Gastroesophageal sphincter (tissue), 4 donors: ENCODE data around the gene MYL6. TPM values are rescaled to one million over a fixed set of nuclear protein-coding genes. Genes with fewer than 3 reads are reported as not detected.

ENCODE experiments used
- ATAC-seq: fragments of 150-250 bp; one replicate; pipeline ENCODE4 v1.9.1; 2016; ENCODE audit warnings: mild to moderate bottlenecking, moderate library complexity
- H3K27ac ChIP-seq, 4 donors: fragments of 200-600 bp; sonication (generic) in 3 of 4; 1 replicate in 3 of 4; 2 replicates in 1 of 4; pipeline ENCODE4 v1.5.1; 2016 to 2019
- H3K27me3 ChIP-seq: fragments of 200-600 bp; sonication (generic); one replicate; pipeline ENCODE4 v1.5.1; 2019
- H3K36me3 ChIP-seq, 2 donors: fragments of 200-600 bp; sonication (generic); one replicate each; pipeline ENCODE4 v1.5.1; 2019; ENCODE audit warnings: control low read depth in 1 of 2
- H3K4me1 ChIP-seq, 3 donors: fragments of 200-600 bp; sonication (generic); 1 replicate in 2 of 3; 2 replicates in 1 of 3; pipeline ENCODE4 v1.5.1; 2016 to 2019; ENCODE audit warnings: control low read depth in 2 of 3
- H3K4me3 ChIP-seq, 2 donors: fragments of 200-600 bp; sonication (generic); one replicate each; pipeline ENCODE4 v1.5.1; 2019; ENCODE audit warnings: mild to moderate bottlenecking in 1 of 2, moderate library complexity in 1 of 2
- H3K9me3 ChIP-seq, 3 donors: fragments of 200-600 bp; sonication (generic); one replicate each; pipeline ENCODE4 v1.5.1; 2017 to 2019; ENCODE audit warnings: control low read depth in 2 of 3
- EP300 ChIP-seq: sonication (generic); formaldehyde crosslinking; IDR thresholded peaks from one replicate; pipeline ENCODE4 v1.6.1; 2017; ENCODE audit warnings: antibody characterized with exemption, mild to moderate bottlenecking
- POLR2A ChIP-seq, 2 donors: fragments of 450-650 bp; IDR thresholded peaks; one replicate each; pipeline ENCODE4 v1.6.1; 2017; ENCODE audit warnings: antibody characterized with exemption in 2 of 2, mild to moderate bottlenecking in 2 of 2, moderate library complexity in 1 of 2
- POLR2AphosphoS5 ChIP-seq: sonication (generic); formaldehyde crosslinking; IDR thresholded peaks from one replicate; pipeline ENCODE4 v1.6.1; 2017; ENCODE audit warnings: antibody characterized with exemption
- WGBS, 2 donors: methylation state at CpG; one replicate each; pipeline ENCODE4 v1.1.5; 2018; ENCODE audit warnings: low coverage in 1 of 2; 5-methylcytosine and 5-hydroxymethylcytosine counted together
- total RNA-seq, 4 donors: library from RNA; depleted of rRNA; stranded (reverse); fragments of >200 nt; gene quantifications; one replicate each; pipeline ENCODE4 v1.1.0, GENCODE V29; 2016
- TF ChIP-seq, protein P1 (sequence below), 4 experiments: fragments of 200-600 bp in 2 of 4; fragments of 450-650 bp in 2 of 4; sonication (generic) in 1 of 4; IDR thresholded peaks; one replicate each; pipeline ENCODE4 v1.5.1; 2017 to 2019; ENCODE audit warnings: antibody characterized with exemption in 4 of 4, mild to moderate bottlenecking in 2 of 4, moderate library complexity in 2 of 4

Gene MYL6
- total RNA-seq: 1,000 to 10,000 TPM; 5,300 to 6,545 (median 5,874) TPM

DNA sequence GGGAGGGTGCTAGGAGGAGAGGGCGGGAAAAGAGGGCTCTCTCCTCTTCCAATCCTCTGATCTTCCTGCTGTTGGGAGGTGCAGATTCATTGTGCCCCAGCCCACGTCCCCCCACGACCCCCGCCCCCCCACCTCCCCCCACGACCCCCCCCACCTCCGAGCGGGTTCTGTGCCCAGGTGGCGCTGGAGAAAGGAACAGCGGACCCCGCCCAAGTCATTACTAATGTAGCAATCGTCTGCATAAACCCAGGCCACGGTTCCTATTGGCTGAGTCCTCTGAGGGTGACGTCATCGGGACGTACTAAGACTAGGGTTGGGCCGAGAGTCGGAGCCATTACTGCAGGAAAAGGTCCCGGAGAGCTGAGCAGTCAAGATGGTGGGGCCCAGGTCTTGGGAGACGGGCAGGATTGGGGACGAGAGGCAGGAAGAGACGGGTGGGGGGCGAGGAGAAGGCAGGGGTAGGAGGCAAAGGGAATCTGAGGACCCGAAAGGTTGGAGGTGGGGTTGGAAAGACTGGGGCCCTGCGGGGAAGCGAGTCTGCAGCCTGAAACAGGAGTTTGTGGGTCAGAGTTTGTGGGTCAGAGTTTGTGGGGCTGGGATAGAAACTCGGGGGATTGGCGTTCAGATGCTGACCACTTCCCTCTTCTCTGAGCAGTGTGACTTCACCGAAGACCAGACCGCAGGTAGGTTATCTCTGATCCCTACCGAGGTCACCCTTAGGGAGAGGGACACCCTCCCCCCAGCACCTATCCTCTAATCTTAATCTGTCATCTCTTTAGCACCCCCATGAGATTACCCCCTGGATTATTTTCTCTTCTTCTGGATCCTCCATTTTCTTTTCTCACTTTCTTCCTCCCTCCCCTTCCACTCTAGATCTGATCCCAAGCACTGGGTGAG lies at the start of gene MYL6:
MYL6 (plus strand) TSS at position 331 of the 897 bp plus-strand sequence; CDS start at position 374, 43 bp downstream.
- TF ChIP-seq POLR2AphosphoS5: peak; percentile 100
- TF ChIP-seq, protein P1, sequence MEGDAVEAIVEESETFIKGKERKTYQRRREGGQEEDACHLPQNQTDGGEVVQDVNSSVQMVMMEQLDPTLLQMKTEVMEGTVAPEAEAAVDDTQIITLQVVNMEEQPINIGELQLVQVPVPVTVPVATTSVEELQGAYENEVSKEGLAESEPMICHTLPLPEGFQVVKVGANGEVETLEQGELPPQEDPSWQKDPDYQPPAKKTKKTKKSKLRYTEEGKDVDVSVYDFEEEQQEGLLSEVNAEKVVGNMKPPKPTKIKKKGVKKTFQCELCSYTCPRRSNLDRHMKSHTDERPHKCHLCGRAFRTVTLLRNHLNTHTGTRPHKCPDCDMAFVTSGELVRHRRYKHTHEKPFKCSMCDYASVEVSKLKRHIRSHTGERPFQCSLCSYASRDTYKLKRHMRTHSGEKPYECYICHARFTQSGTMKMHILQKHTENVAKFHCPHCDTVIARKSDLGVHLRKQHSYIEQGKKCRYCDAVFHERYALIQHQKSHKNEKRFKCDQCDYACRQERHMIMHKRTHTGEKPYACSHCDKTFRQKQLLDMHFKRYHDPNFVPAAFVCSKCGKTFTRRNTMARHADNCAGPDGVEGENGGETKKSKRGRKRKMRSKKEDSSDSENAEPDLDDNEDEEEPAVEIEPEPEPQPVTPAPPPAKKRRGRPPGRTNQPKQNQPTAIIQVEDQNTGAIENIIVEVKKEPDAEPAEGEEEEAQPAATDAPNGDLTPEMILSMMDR (IDR thresholded peaks at IDR 0.05): no peak
- peak; percentile 99 for TF ChIP-seq POLR2A (IDR thresholded peaks at IDR 0.05)
- TF ChIP-seq EP300: no peak
- Histone ChIP-seq H3K9me3 (no peaks in the 10 kb centered on the region), H3K27ac (peak within 1 kb of the TSS; percentile 93 to 99 (median 98)), H3K27me3 (no peaks in the 10 kb centered on the region), H3K36me3 (peaks cover 0 to 39% of the 10 kb centered on the region in 2 donors), H3K4me1 (peaks cover 0 to 64% (median 19%) of the 10 kb centered on the region in 3 donors), H3K4me3 (peak within 1 kb of the TSS; percentile 71 to 82)
- ATAC-seq: peak; percentile 92
- 0 to 2% methylated on average over 2 to 19 of the region's 30 CpGs for WGBS, 2 donors

DNA sequence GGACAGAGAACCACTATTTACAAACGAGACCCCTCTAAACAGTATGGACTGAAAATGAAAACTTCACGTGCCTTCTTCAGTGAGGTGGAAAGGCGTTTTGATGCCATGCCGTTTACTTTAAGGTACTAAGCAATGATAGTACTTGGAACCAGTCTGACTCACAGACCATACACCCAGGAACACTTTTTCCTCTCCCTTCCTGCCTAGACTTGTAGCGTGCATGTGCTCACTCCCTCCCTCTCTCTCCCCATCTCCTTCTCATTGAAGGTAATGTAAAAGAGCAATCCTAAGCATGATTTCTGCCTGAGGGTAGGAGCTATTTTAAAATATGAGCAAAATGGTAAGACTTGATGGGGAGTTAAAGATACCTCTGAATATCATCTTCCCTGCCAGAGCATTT lies 47.6 kb upstream of the MYL6 start:
- ATAC-seq: no peak
- no peak overlapping the region for H3K4me3 ChIP-seq
- no peaks in the 10 kb centered on the region for H3K27me3 ChIP-seq
- no peaks in the 10 kb centered on the region for H3K9me3 ChIP-seq
- 81% methylated on average over 5 of the region's 5 CpGs; no CpG with 5 or more reads in 1 of the 2 donors for WGBS, 2 donors
- H3K27ac ChIP-seq: no peak overlapping the region
- peaks cover 7 to 76% of the 10 kb centered on the region in 2 donors for H3K36me3 ChIP-seq
- H3K4me1 ChIP-seq: peaks cover 4 to 22% (median 8%) of the 10 kb centered on the region in 3 donors
- TF ChIP-seq POLR2A (IDR thresholded peaks at IDR 0.05) (no peak), EP300 (no peak), POLR2AphosphoS5 (no peak)
- TF ChIP-seq, protein P1 (IDR thresholded peaks at IDR 0.05): no peak

DNA sequence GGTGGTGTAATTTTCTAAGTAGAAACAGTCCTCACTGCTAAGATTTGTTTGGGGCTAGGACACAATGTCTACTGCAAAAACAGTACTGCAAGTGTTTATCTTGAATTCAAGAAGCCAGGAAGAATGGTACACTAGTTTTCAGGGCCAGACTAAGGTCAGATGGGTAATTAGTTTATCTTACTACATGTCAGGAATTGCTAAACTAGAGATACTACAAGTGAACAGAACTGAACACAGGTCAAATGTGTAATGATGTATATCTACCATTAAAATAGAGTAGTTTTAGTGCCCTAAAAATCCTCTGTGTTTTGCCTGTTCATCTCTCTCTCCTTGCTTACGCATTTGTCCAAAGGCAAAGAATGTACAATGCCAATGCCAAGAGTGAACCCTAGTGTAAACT lies 44.1 kb upstream of the MYL6 start:
- Histone ChIP-seq H3K4me3 (no peak overlapping the region), H3K4me1 (peaks cover 3 to 19% (median 6%) of the 10 kb centered on the region in 3 donors), H3K27ac (no peak overlapping the region), H3K9me3 (no peaks in the 10 kb centered on the region), H3K36me3 (peaks cover 7 to 49% of the 10 kb centered on the region in 2 donors), H3K27me3 (no peaks in the 10 kb centered on the region)
- no peak for TF ChIP-seq POLR2A (IDR thresholded peaks at IDR 0.05)
- no peak for TF ChIP-seq EP300
- TF ChIP-seq POLR2AphosphoS5: no peak
- TF ChIP-seq, protein P1 (IDR thresholded peaks at IDR 0.05): no peak
- ATAC-seq: no peak
- WGBS, 2 donors: 100% methylated on average over 1 of the region's 1 CpG; no CpG with 5 or more reads in 1 of the 2 donors

DNA sequence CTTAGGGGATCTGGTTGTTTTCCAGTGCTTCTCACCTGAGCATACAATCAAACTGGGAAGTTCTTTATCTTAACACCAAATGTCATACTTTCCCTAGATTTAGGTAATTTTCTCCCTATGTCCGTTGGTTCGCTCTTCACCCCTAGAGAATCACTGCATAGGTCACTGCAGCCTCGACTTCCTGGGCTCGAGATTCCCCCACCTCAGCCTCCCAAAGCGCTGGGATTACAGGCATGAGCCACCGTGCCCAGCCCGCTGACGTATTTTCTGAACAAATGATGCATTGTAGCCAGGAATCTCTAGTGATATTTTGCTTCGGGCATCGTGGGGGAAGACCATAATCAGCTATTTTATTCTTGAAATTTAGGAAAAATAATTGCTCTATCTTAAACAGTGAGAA lies 42.8 kb upstream of the MYL6 start:
- TF ChIP-seq, protein P1 (IDR thresholded peaks at IDR 0.05): no peak
- no peak for TF ChIP-seq POLR2A (IDR thresholded peaks at IDR 0.05)
- no peak for ATAC-seq
- peaks cover 11 to 31% (median 18%) of the 10 kb centered on the region in 3 donors for H3K4me1 ChIP-seq
- H3K36me3 ChIP-seq: peaks cover 4 to 40% of the 10 kb centered on the region in 2 donors
- no peaks in the 10 kb centered on the region for H3K27me3 ChIP-seq
- H3K9me3 ChIP-seq: no peaks in the 10 kb centered on the region
- 51 to 52% methylated on average over 4 to 10 of the region's 10 CpGs for WGBS, 2 donors
- peak overlapping the region in 3 of 4 donors; percentile 79 to 97 (median 95) for H3K27ac ChIP-seq
- peak overlapping the region; percentile 81 to 100 for H3K4me3 ChIP-seq
